ENCODE data around the gene LRRC27.

- TF ChIP-seq EZH2 (IDR thresholded peaks at IDR 0.05; ENCODE audit: insufficient read depth, poor library complexity, severe bottlenecking) (no peak), EZH2phosphoT487 (IDR thresholded peaks at IDR 0.05; ENCODE audit: insufficient read depth, low read depth) (no peak)
These were observed 24.9 kb upstream of the LRRC27 start for GRCh38 chr10:132306864-132307751.
